H1 (cell line): Measurements from ENCODE around the gene SLCO4A1. TPM values are rescaled to one million over a fixed set of nuclear protein-coding genes. Genes with fewer than 3 reads are reported as not detected.

Experiments
- SP4 ChIP-seq: IDR thresholded peaks from 2 replicates; pipeline ENCODE4 v1.6.1; 2012; ENCODE audit warnings: low read length, inconsistent platforms
- polyA plus RNA-seq, 7 experiments: library from polyadenylated mRNA; depleted of rRNA in 3 of 7; stranded (reverse) in 5 of 7; unstranded in 2 of 7; fragments of >200 nt in 5 of 7; fragments of 200-250 nt in 2 of 7; gene quantifications; 1 replicate in 5 of 7; 2 replicates in 1 of 7; 4 replicates in 1 of 7; pipeline versions ENCODE4 v1.2.1 to v1.2.3, GENCODE V29; 2011 to 2013; ENCODE audit warnings: missing spikeins in 2 of 7, mixed read lengths in 2 of 7
- total RNA-seq: library from RNA; stranded (reverse); fragmentation: NEBNext Ultra II Directional; extraction: Animal tissue kit (Norgen Biotek cat#: 25700); gene quantifications from 2 replicates; pipeline ENCODE4 v1.2.1, GENCODE V29; 2021

The SLCO4A1 gene
- total and polyA plus RNA-seq, 2 of the 8 experiments (the other 6 are each of a cell fraction or from before 2014, with no cell fraction given), result 10.5 to 18.5 TPM

GRCh38 chr20:62648318-62648995 lies 6.2 kb downstream of the SLCO4A1 start (continued):
- no peak for TF ChIP-seq SP4
